ENCODE data around the gene ADAD2. TPM values are rescaled to one million over a fixed set of nuclear protein-coding genes. Genes with fewer than 3 reads are reported as not detected.

Gene ADAD2
- total RNA-seq, 1 donor from 2014 or later = not detected

- no peak for DNase-seq (ENCODE audit: extremely low spot score, unreplicated experiment)
- Mint-ChIP-seq H3K27ac (ENCODE audit: unreplicated experiment) (no peak overlapping the region), H3K27me3 (ENCODE audit: unreplicated experiment) (peaks cover 68% of the 10 kb centered on the region)
Observed at GRCh38 chr16:84243732-84244131, 52.8 kb downstream of the ADAD2 start.

GRCh38 chr16:84244728-84245127, 53.8 kb downstream of the ADAD2 start:
- no peak overlapping the region for H3K27ac Mint-ChIP-seq (ENCODE audit: unreplicated experiment)
- H3K9me3 Mint-ChIP-seq (ENCODE audit: unreplicated experiment) = peaks cover 3% of the 10 kb centered on the region

More at GRCh38 chr16:84243732-84244131, 52.8 kb downstream of the ADAD2 start:
- Mint-ChIP-seq H3K4me1 (ENCODE audit: unreplicated experiment) (no peaks in the 10 kb centered on the region), H3K36me3 (ENCODE audit: unreplicated experiment) (no peaks in the 10 kb centered on the region), H3K9me3 (ENCODE audit: unreplicated experiment) (peaks cover 3% of the 10 kb centered on the region), H3K4me3 (ENCODE audit: unreplicated experiment) (no peak overlapping the region)
- TF ChIP-seq CTCF (IDR thresholded peaks at IDR 0.05) = no peak

GRCh38 chr16:84245956-84246678, 55.2 kb downstream of the ADAD2 start:
- Mint-ChIP-seq H3K36me3 (ENCODE audit: unreplicated experiment) (no peaks in the 10 kb centered on the region), H3K9me3 (ENCODE audit: unreplicated experiment) (peaks cover 3% of the 10 kb centered on the region), H3K4me3 (ENCODE audit: unreplicated experiment) (no peak overlapping the region), H3K4me1 (ENCODE audit: unreplicated experiment) (no peaks in the 10 kb centered on the region), H3K27me3 (ENCODE audit: unreplicated experiment) (peaks cover 67% of the 10 kb centered on the region), H3K27ac (ENCODE audit: unreplicated experiment) (no peak overlapping the region)
- TF ChIP-seq CTCF (IDR thresholded peaks at IDR 0.05) = no peak
- no peak for DNase-seq (ENCODE audit: extremely low spot score, unreplicated experiment)

More at GRCh38 chr16:84244728-84245127, 53.8 kb downstream of the ADAD2 start:
- H3K36me3 Mint-ChIP-seq (ENCODE audit: unreplicated experiment) = no peaks in the 10 kb centered on the region
- no peak for TF ChIP-seq CTCF (IDR thresholded peaks at IDR 0.05)
- H3K4me1 Mint-ChIP-seq (ENCODE audit: unreplicated experiment) = no peaks in the 10 kb centered on the region
- DNase-seq (ENCODE audit: extremely low spot score, unreplicated experiment) = no peak
- H3K4me3 Mint-ChIP-seq (ENCODE audit: unreplicated experiment) = no peak overlapping the region
- peaks cover 67% of the 10 kb centered on the region for H3K27me3 Mint-ChIP-seq (ENCODE audit: unreplicated experiment)

DNA sequence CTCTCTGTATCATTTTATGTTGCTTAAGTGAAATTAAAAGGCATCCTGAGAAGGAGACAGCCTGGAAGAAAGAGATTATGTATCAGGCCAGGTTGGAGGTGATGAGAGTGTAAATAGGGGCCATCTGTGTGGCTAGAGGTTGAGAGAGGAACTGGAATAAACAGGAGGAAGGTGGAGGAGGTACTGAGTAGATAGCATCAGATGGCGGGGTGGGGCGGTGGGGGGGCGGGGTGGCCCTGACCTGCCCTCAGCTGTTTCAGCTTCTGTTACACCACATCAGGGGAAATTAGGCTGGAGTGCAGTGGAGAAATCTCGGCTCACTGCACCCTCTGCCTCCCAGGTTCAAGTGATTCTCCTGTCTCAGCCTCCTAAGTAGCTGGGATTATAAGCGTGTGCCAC, 55.7 kb downstream of the ADAD2 start:
- H3K36me3 Mint-ChIP-seq (ENCODE audit: unreplicated experiment) = no peaks in the 10 kb centered on the region
- no peak for TF ChIP-seq CTCF (IDR thresholded peaks at IDR 0.05)
- DNase-seq (ENCODE audit: extremely low spot score, unreplicated experiment) = no peak
- peaks cover 3% of the 10 kb centered on the region for H3K9me3 Mint-ChIP-seq (ENCODE audit: unreplicated experiment)
- no peak overlapping the region for H3K4me3 Mint-ChIP-seq (ENCODE audit: unreplicated experiment)
- peaks cover 67% of the 10 kb centered on the region for H3K27me3 Mint-ChIP-seq (ENCODE audit: unreplicated experiment)
- H3K27ac Mint-ChIP-seq (ENCODE audit: unreplicated experiment) = no peak overlapping the region
- no peaks in the 10 kb centered on the region for H3K4me1 Mint-ChIP-seq (ENCODE audit: unreplicated experiment)

Other genes starting within 250 kb of the ADAD2 start
- 1.2 and 1.3 TPM in 2 replicates for gene OSGIN1, start 237.9 kb upstream of the ADAD2 start, total RNA-seq
- 0.21 TPM in 1 of 2 replicates, not detected in the other for gene NECAB2, start 222.9 kb upstream of the ADAD2 start, total RNA-seq
- not detected in 2 replicates for gene SLC38A8, start 148.4 kb upstream of the ADAD2 start, total RNA-seq
- 130 and 136 TPM in 2 replicates for gene MBTPS1, start 74.2 kb upstream of the ADAD2 start, total RNA-seq
- gene HSDL1, start 46.0 kb upstream of the ADAD2 start, total RNA-seq = 18.0 and 20.7 TPM in 2 replicates
- not detected in 2 replicates for gene DNAAF1, start 45.8 kb upstream of the ADAD2 start, total RNA-seq
- 46.1 and 47.9 TPM in 2 replicates for gene TAF1C, start 4.1 kb upstream of the ADAD2 start, total RNA-seq
- gene KCNG4, start 48.9 kb downstream of the ADAD2 start, total RNA-seq = not detected in 2 replicates
- 0.24 TPM in 2 replicates for gene WFDC1, start 103.7 kb downstream of the ADAD2 start, total RNA-seq
- gene ATP2C2, start 177.4 kb downstream of the ADAD2 start, total RNA-seq = not detected in 2 replicates

All from osteocyte (in vitro differentiated cells).